Peyer's patch (tissue), 4 donors: ENCODE measurements around the gene FAM180B.

Experiments
- CTCF ChIP-seq, 6 experiments: fragments of 450-650 bp in 4 of 6; fragments of 200-600 bp in 2 of 6; sonication (generic) in 1 of 6; IDR thresholded peaks; one replicate each; pipeline ENCODE4 v1.5.1; 2017 to 2019; ENCODE audit warnings: antibody characterized with exemption in 6 of 6, mild to moderate bottlenecking in 3 of 6, moderate library complexity in 1 of 6
- POLR2A ChIP-seq, 2 donors: fragments of 450-650 bp; IDR thresholded peaks; one replicate each; pipeline ENCODE4 v1.5.1; 2017; ENCODE audit warnings: antibody characterized with exemption in 2 of 2, mild to moderate bottlenecking in 2 of 2, moderate library complexity in 2 of 2

DNA sequence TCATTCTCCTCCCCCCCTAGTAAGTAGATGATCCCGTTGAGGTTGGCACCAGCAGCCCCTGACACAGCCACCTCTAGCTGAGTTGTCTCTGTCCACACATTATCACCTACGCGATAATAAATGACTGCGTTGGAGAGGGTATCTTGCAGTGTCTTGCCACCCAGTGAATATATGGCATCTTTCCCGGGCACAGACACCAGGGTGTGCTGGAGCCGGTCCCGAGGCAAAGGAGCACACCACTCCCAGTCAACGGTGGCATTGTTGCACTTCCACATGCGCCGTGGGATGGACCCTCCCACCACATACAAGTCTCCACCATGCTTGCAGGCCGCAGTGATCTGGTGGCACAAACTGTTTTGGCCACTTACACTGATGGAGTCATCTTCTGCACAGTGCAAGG, 13.2 kb upstream of the FAM180B start:
- no peak for TF ChIP-seq POLR2A (IDR thresholded peaks at IDR 0.05)
- TF ChIP-seq CTCF (IDR thresholded peaks at IDR 0.05): no peak
